Endothelial cell of umbilical vein (primary cell): ENCODE measurements around the gene ZNF442.

Experiments used
- CTCF ChIP-seq, 2 donors: IDR thresholded peaks; 1 replicate in 1 of 2; 2 replicates in 1 of 2; pipeline ENCODE4 v1.5.1; 2011; ENCODE audit warnings: low read length in 2 of 2, mild to moderate bottlenecking in 2 of 2, moderate library complexity in 2 of 2, control low read depth in 1 of 2, inconsistent platforms in 1 of 2, low read depth in 1 of 2; ENCODE audit not compliant: insufficient read depth in 1 of 2; ENCODE audit errors: extremely low read depth in 1 of 2
- EZH2 ChIP-seq: IDR thresholded peaks from 2 replicates; pipeline ENCODE4 v1.6.1; 2012; ENCODE audit warnings: borderline replicate concordance, low read depth, mild to moderate bottlenecking, moderate library complexity, low read length, inconsistent platforms; ENCODE audit not compliant: severe bottlenecking
- JUN ChIP-seq: IDR thresholded peaks from 2 replicates; pipeline ENCODE4 v1.6.1; 2011; ENCODE audit warnings: borderline replicate concordance, low read depth; ENCODE audit not compliant: insufficient read length, insufficient read depth
- MYC ChIP-seq: IDR thresholded peaks from one replicate; pipeline ENCODE4 v1.6.1; 2011; ENCODE audit warnings: mild to moderate bottlenecking, low read depth, low read length
- POLR2A ChIP-seq: IDR thresholded peaks from 2 replicates; pipeline ENCODE4 v1.6.1; 2012; ENCODE audit warnings: low read depth, mild to moderate bottlenecking, control low read depth, low read length
- POLR2AphosphoS5 ChIP-seq: IDR thresholded peaks from 2 replicates; pipeline ENCODE4 v1.6.1; 2012; ENCODE audit warnings: low read depth, mild to moderate bottlenecking, control low read depth, low read length, moderate library complexity; ENCODE audit not compliant: insufficient read depth
- TF ChIP-seq, protein P1 (sequence below): IDR thresholded peaks from 2 replicates; pipeline ENCODE4 v1.6.1; 2011; ENCODE audit not compliant: insufficient read depth, insufficient read length

DNA sequence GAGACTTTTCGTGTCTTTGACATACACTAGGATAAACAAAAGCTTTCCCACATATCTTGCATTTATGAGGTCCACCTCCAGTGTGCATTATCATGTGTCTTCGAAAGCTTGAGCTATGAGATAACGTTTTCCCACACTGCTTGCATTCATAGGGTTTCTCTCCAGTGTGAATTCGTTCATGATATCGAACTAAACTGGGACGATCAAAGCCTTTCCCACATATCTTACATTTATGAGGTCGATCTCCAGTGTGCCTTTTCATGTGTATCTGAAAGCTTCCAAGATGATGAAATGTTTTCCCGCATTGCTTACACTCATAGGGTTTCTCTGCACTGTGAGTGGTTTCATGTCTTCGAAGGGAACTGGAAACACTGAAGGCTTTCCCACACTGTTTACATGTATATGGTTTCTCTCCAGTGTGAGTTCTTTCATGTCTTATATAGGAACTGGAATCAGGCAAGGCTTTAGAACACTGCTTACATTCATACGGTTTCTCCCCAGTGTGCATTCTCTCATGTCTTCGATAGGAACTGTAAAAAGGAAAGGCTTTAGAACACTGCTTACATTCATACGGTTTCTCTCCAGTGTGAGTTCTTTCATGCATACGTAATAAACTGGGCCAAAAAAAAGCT is 46.6 kb downstream of the ZNF442 start:
- TF ChIP-seq POLR2AphosphoS5 (no peak), POLR2A (no peak), EZH2 (no peak), CTCF (IDR thresholded peaks at IDR 0.05; ENCODE audit: extremely low read depth in 1 of 2, insufficient read depth in 1 of 2, low read depth in 1 of 2, low read length in 2 of 2) (no peak), JUN (no peak), MYC (no peak)
- TF ChIP-seq, protein P1, sequence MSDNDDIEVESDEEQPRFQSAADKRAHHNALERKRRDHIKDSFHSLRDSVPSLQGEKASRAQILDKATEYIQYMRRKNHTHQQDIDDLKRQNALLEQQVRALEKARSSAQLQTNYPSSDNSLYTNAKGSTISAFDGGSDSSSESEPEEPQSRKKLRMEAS = no peak
